Measurements from ENCODE around the gene EFNB3. TPM values are rescaled to one million over a fixed set of nuclear protein-coding genes. Genes with fewer than 3 reads are reported as not detected.

Gene EFNB3
- polyA plus RNA-seq, 1 experiment: 5.3 TPM

- Histone ChIP-seq H3K27me3 (ENCODE audit: control insufficient read depth, insufficient read depth, low read length) (no peaks in the 10 kb centered on the region), H3K36me3 (ENCODE audit: control insufficient read depth, insufficient read depth, low read length) (peaks cover 1% of the 10 kb centered on the region; the same call in 1 of the 2 replicates), H3K4me3 (ENCODE audit: low read depth, low read length) (peak overlapping the region; percentile 46)
- CTCF ChIA-PET: interaction anchor here (0.7 to 5.2 kb wide), 18 partner anchors 11 to 643 kb away, joined by 3 to 91 read pairs (median 6); partner anchors contain the start of genes DNAH2, SAT2, SHBG and SOX15
- POLR2A ChIA-PET: interaction anchor here (0.5 kb wide), 1 partner anchor 173 kb away, joined by 5 read pairs; no protein-coding TSS in a partner anchor
- no peak for DNase-seq (ENCODE audit: low read depth)
- no peak for TF ChIP-seq CTCF (IDR thresholded peaks at IDR 0.05; ENCODE audit: insufficient read depth, low read depth, low read length)
These were observed 16.1 kb upstream of the EFNB3 start for GRCh38 chr17:7688808-7689316.

- no peaks in the 10 kb centered on the region for H3K27me3 ChIP-seq (ENCODE audit: control insufficient read depth, insufficient read depth, low read length)
- ChIA-PET POLR2A (no interaction called here), CTCF (no interaction called here)
- peaks cover 1% of the 10 kb centered on the region for H3K36me3 ChIP-seq (ENCODE audit: control insufficient read depth, insufficient read depth, low read length)
- no peak overlapping the region for H3K4me3 ChIP-seq (ENCODE audit: low read depth, low read length)
- DNase-seq (ENCODE audit: low read depth): no peak
- no peak for TF ChIP-seq CTCF (IDR thresholded peaks at IDR 0.05; ENCODE audit: insufficient read depth, low read depth, low read length)
These were observed 9.4 kb upstream of the EFNB3 start for GRCh38 chr17:7695586-7695985.

GRCh38 chr17:7697828-7698588 is 7.0 kb upstream of the EFNB3 start:
- Histone ChIP-seq H3K27me3 (ENCODE audit: control insufficient read depth, insufficient read depth, low read length) (no peaks in the 10 kb centered on the region), H3K36me3 (ENCODE audit: control insufficient read depth, insufficient read depth, low read length) (peaks cover 3% of the 10 kb centered on the region), H3K4me3 (ENCODE audit: low read depth, low read length) (no peak overlapping the region)
- CTCF ChIA-PET: no interaction called here
- POLR2A ChIA-PET: no interaction called here
- DNase-seq (ENCODE audit: low read depth): no peak
- no peak for TF ChIP-seq CTCF (IDR thresholded peaks at IDR 0.05; ENCODE audit: insufficient read depth, low read depth, low read length)

GRCh38 chr17:7700510-7700909 is 4.5 kb upstream of the EFNB3 start:
- ChIA-PET CTCF (no interaction called here), POLR2A (no interaction called here)
- no peak for TF ChIP-seq CTCF (IDR thresholded peaks at IDR 0.05; ENCODE audit: insufficient read depth, low read depth, low read length)

GRCh38 chr17:7701681-7702080 is 3.3 kb upstream of the EFNB3 start:
- no peak for DNase-seq (ENCODE audit: low read depth)
- Histone ChIP-seq H3K4me3 (ENCODE audit: low read depth, low read length) (no peak overlapping the region), H3K36me3 (ENCODE audit: control insufficient read depth, insufficient read depth, low read length) (peaks cover 4% of the 10 kb centered on the region), H3K27me3 (ENCODE audit: control insufficient read depth, insufficient read depth, low read length) (peaks cover 15% of the 10 kb centered on the region)
- ChIA-PET CTCF (interaction anchor here (1.6 kb wide), 1 partner anchor 69 kb away, joined by 4 read pairs; no protein-coding TSS in a partner anchor), POLR2A (no interaction called here)
- TF ChIP-seq CTCF (IDR thresholded peaks at IDR 0.05; ENCODE audit: insufficient read depth, low read depth, low read length): no peak

More at GRCh38 chr17:7700510-7700909, 4.5 kb upstream of the EFNB3 start:
- no peak for DNase-seq (ENCODE audit: low read depth)
- Histone ChIP-seq H3K27me3 (ENCODE audit: control insufficient read depth, insufficient read depth, low read length) (peaks cover 5% of the 10 kb centered on the region), H3K36me3 (ENCODE audit: control insufficient read depth, insufficient read depth, low read length) (peaks cover 4% of the 10 kb centered on the region), H3K4me3 (ENCODE audit: low read depth, low read length) (no peak overlapping the region)
